SU-DHL-6 (cell line): Measurements from ENCODE around the gene KRT25.

Experiments used
- H2AFZ ChIP-seq: fragments of 200-600 bp; sonication (generic); 2 replicates; pipeline ENCODE4 v1.6.1; 2014; ENCODE audit warnings: low read depth, mild to moderate bottlenecking, moderate library complexity, mixed read lengths, antibody characterized with exemption, low read length; ENCODE audit not compliant: severe bottlenecking
- H3F3A ChIP-seq: fragments of 200-600 bp; shearing (Covaris generic); 2 replicates; pipeline ENCODE4 v1.6.0; 2016; ENCODE audit warnings: antibody characterized with exemption, mild to moderate bottlenecking; ENCODE audit not compliant: insufficient read depth
- H3K27ac ChIP-seq: fragments of 200-600 bp; sonication (generic); 2 replicates; pipeline ENCODE4 v1.5.1; 2016; ENCODE audit warnings: low read depth, mild to moderate bottlenecking, low read length, moderate library complexity, mixed read lengths
- H3K27me3 ChIP-seq: fragments of 200-600 bp; sonication (generic), shearing (Covaris generic); 2 replicates; pipeline ENCODE4 v1.6.0; 2014; ENCODE audit warnings: mild to moderate bottlenecking, low read length
- H3K36me3 ChIP-seq: fragments of 200-600 bp; sonication (generic); 2 replicates; pipeline ENCODE4 v1.6.1; 2014; ENCODE audit warnings: mild to moderate bottlenecking, low read length, mixed read lengths
- H3K4me2 ChIP-seq: fragments of 300-600, 200-600 bp; shearing (Covaris generic), sonication (generic); 2 replicates; pipeline ENCODE4 v1.6.0; 2014; ENCODE audit warnings: low read length, low read depth, mild to moderate bottlenecking; ENCODE audit not compliant: poor library complexity, severe bottlenecking
- H3K4me3 ChIP-seq: fragments of 200-600 bp; sonication (generic); 2 replicates; pipeline ENCODE4 v1.5.1; 2014; ENCODE audit warnings: antibody characterized with exemption, low read length, mild to moderate bottlenecking, mixed read lengths; ENCODE audit not compliant: insufficient read depth, poor library complexity, severe bottlenecking
- H3K79me2 ChIP-seq: fragments of 200-600 bp; sonication (generic); 2 replicates; pipeline ENCODE4 v1.6.1; 2014; ENCODE audit warnings: mild to moderate bottlenecking, low read length, moderate library complexity; ENCODE audit not compliant: insufficient read depth
- H3K9ac ChIP-seq: fragments of 200-600 bp; sonication (generic); 2 replicates; pipeline ENCODE4 v1.7.0; 2014; ENCODE audit warnings: mild to moderate bottlenecking, low read length
- H3K9me2 ChIP-seq: fragments of 200-600 bp; sonication (generic); replicated peaks from 2 replicates; pipeline ENCODE4 v1.6.1; 2014; ENCODE audit warnings: low read length; ENCODE audit not compliant: insufficient read depth
- H3K9me3 ChIP-seq: fragments of 200-600 bp; sonication (generic); 2 replicates; pipeline ENCODE4 v1.6.1; 2014; ENCODE audit warnings: low read length, mixed read lengths; ENCODE audit not compliant: insufficient read depth
- H4K20me1 ChIP-seq: fragments of 200-600 bp; sonication (generic); 2 replicates; pipeline ENCODE4 v1.6.1; 2014; ENCODE audit warnings: low read depth, mild to moderate bottlenecking, antibody characterized with exemption, low read length, moderate library complexity, mixed read lengths
- CTCF ChIP-seq: fragments of 200-600 bp; sonication (generic); IDR thresholded peaks from one replicate; pipeline ENCODE4 v1.5.1; 2017; ENCODE audit warnings: antibody characterized with exemption, mild to moderate bottlenecking, low read length, moderate library complexity; ENCODE audit not compliant: insufficient read depth, poor library complexity, severe bottlenecking
- EZH2phosphoT487 ChIP-seq: fragments of 200-600 bp; sonication (generic), shearing (Covaris generic); conservative IDR thresholded peaks from 2 replicates; pipeline ENCODE4 v1.6.1; 2018; ENCODE audit warnings: mild to moderate bottlenecking, antibody characterized with exemption, low read length, moderate library complexity, mixed read lengths

KRT25 gene

GRCh38 chr17:40791787-40792436, 36.8 kb upstream of the KRT25 start:
- H3K4me2 ChIP-seq: no peak overlapping the region
- no peaks in the 10 kb centered on the region for H3K9me3 ChIP-seq
- no peaks in the 10 kb centered on the region for H3K9me2 ChIP-seq
- no peaks in the 10 kb centered on the region for H3F3A ChIP-seq
- no peaks in the 10 kb centered on the region for H3K36me3 ChIP-seq
- H3K27ac ChIP-seq: no peak overlapping the region
- H2AFZ ChIP-seq: no peak overlapping the region
- H3K9ac ChIP-seq: no peak overlapping the region
- H3K79me2 ChIP-seq: no peaks in the 10 kb centered on the region
- no peaks in the 10 kb centered on the region for H3K27me3 ChIP-seq
- no peaks in the 10 kb centered on the region for H4K20me1 ChIP-seq
- no peak overlapping the region for H3K4me3 ChIP-seq
- TF ChIP-seq EZH2phosphoT487: no peak
- TF ChIP-seq CTCF: no peak

GRCh38 chr17:40791111-40791510, 36.0 kb upstream of the KRT25 start:
- no peaks in the 10 kb centered on the region for H3K79me2 ChIP-seq
- no peaks in the 10 kb centered on the region for H4K20me1 ChIP-seq
- no peak overlapping the region for H2AFZ ChIP-seq
- no peak for TF ChIP-seq EZH2phosphoT487
- TF ChIP-seq CTCF: no peak
- no peaks in the 10 kb centered on the region for H3F3A ChIP-seq
- no peaks in the 10 kb centered on the region for H3K27me3 ChIP-seq
- H3K4me3 ChIP-seq: no peak overlapping the region
- H3K9me2 ChIP-seq: no peaks in the 10 kb centered on the region
- H3K36me3 ChIP-seq: no peaks in the 10 kb centered on the region
- H3K4me2 ChIP-seq: no peak overlapping the region
- no peak overlapping the region for H3K9ac ChIP-seq
- no peaks in the 10 kb centered on the region for H3K9me3 ChIP-seq
- H3K27ac ChIP-seq: no peak overlapping the region

DNA sequence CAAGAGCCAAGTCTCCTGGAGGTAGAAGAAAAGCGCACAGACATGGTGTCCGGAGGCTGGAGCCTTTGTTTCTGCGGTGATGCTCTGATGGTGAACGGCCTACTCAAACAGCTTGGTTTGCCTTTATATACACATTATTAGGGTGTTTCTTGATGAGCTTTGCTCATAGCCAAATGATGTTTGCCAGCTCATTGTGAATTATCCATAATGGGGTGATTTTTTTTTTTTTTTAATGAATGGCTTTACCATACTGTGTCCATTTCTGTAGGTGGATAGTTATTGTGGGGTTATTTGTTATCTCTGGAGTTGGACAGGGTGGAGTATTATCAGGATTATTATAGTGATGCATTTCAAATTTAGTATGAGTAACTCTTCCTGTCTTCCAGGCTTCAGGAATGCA, 27.3 kb upstream of the KRT25 start, which contains the start of gene KRT27:
KRT27 (minus strand) TSS at position 101 of the 400 bp plus-strand sequence; CDS start at position 44, 57 bp downstream.
- H3K27me3 ChIP-seq: no peaks in the 10 kb centered on the region

More for the DNA sequence above, 27.3 kb upstream of the KRT25 start, which contains the start of gene KRT27:
- H3K9me3 ChIP-seq: no peaks in the 10 kb centered on the region
- H3F3A ChIP-seq: no peaks in the 10 kb centered on the region
- no peaks in the 10 kb centered on the region for H3K9me2 ChIP-seq
- H3K27ac ChIP-seq: no peak within 1 kb of the TSS
- no peak within 1 kb of the TSS for H3K4me3 ChIP-seq
- H3K4me2 ChIP-seq: no peak within 1 kb of the TSS
- H2AFZ ChIP-seq: no peak within 1 kb of the TSS
- H3K9ac ChIP-seq: no peak within 1 kb of the TSS
- no peaks in the 10 kb centered on the region for H3K36me3 ChIP-seq
- no peaks in the 10 kb centered on the region for H3K79me2 ChIP-seq
- no peaks in the 10 kb centered on the region for H4K20me1 ChIP-seq
- TF ChIP-seq EZH2phosphoT487: no peak
- no peak for TF ChIP-seq CTCF
